Left forelimb (tissue), 1 donor: ENCODE results near the gene POLN.

ENCODE experiments used
- DNase-seq: peaks from one replicate; pipeline ENCODE4 v3.0.0-alpha.2; 2018; ENCODE audit warnings: low spot score

POLN gene

DNA sequence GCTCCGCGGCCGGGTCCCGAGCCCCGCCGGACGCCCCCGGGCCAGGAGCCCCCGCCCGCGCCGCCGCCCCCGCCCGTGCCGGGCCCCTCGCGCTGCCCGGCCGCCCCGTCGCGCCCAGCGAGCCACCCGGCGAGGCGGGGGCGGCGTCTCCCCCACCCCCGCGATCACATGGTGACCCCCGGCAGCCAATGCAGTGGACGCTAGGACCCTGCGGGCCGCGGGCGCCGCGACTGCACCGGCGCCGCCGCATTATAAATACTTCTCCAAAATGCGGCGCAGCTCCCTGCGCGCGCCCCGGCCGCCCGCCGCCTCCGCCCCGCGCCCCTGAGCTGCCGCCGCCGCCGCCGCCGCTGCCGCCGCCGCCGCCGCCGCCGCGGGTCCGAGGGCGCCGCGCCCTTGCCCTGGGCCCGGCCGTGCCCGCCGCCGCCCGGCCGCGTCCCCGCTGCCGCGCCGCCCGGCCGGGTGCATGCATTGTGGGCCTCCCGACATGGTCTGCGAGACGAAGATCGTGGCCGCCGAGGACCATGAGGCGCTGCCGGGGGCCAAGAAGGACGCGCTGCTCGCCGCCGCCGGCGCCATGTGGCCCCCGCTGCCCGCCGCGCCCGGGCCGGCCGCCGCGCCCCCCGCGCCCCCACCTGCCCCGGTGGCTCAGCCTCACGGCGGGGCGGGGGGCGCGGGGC lies 182.7 kb downstream of the POLN start, which contains the start of gene NAT8L:
TSS of gene NAT8L (plus strand) at position 282 of the 680 bp plus-strand sequence. CDS start at position 467, 185 bp downstream.
- no peak for DNase-seq

DNA sequence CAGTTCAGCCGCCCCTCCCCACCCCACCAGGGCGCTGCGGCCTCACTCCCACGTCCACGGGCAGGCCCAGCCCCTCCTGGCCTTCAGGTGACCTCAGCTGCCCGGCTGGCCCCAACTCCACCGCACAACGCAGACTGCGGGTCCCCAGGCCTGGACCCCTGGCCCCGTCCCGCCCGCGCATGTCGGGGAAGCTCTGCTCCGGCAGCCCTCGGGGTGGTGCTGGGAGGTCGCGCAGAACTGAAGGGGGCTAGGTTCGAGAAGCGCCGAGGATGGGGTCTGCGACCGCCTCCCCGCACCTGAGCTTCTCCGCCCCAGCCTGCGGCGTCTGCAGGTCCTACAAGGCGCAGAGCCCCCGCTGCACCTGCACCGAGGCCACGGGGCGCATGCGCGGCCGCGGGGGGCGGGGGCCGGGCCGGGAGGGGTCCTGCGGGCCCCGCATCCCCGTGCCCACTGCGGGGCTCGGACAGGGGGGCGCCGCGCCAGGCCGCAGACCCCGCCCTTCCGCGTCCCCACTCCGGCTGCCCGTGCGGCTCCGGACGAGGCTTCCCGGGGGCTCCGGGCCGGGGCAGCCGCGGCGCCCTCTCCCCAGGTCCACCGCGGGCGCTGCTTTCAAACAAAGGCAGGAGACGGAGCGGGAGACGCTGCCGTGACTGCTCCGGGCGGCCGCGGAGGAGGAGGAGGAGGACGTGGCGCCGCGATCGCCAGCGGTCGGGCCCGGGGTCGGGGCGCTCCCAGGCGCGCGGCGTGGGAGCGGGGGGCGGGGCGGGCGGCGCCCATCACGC lies 183.5 kb downstream of the POLN start:
- DNase-seq: no peak

DNA sequence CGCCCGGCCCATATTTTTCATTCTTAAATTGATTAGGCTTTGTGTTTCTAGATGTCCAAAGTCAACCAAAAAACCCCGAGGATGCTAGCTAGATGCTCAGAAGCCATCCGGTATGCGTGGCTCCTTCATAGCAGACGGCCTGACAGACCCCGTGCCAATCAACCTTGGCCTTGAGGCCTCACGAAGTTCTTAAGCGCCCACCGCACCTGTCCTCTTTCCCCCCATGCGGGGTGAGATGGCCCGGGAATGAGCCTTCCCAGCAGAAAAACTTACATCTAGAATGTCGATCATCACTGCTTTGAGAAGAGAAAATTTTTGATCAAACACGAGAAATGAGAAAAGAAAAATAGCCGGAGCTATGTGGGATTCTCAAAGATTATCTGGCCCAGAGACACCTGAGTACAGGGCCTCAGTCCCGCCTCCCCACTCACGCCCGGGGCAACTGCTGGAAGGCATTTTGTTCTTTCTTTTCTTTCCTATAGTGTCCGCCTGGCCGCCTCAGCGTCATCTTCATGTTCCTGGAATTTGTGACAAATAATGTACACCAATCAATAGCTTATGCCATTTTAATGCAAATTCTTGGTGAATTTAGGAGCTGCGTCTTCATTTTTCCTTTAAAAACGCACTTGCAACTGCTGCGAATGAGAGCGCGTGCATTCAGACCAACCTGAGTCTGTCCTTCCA lies 184.4 kb downstream of the POLN start:
- no peak for DNase-seq

DNA sequence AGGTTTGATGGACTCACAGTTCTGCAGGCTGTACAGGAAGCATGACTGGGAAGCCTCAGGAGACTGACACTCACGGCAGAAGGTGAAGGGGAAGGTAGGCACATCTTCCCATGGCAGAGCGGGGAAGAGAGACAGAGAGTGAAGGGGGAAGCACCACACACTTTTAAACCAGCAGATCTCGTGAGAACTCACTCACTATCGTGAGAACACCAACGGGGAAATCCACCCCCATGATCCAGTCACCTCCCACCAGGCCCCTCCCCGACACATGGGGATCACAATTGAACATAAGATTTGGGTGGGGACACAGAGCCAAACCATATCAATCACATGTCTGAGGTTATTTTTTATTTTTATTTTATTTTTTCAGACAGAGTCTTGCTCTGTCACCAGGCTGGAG lies 187.7 kb downstream of the POLN start:
- DNase-seq: peak; percentile 28

DNA sequence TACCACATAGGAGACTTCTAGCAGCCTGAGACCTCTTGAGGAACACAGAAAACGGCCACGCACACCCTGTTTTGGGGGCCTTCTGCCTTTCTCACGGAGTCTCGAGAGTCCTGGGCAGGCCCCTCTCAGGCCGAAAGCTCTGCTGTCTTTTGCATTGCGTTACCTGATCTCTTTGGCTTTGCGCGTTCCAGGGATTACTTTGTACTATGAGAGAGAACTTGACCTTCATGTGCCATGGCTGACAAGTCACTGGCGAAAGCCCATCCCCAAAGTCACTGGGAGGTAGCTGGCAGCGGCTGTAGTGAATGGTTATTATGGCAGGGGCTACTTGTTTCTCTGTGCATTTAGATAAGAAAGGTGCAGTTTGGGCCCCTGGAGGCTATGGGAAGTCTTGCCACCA lies 190.8 kb downstream of the POLN start:
- DNase-seq: peak; percentile 20

DNA sequence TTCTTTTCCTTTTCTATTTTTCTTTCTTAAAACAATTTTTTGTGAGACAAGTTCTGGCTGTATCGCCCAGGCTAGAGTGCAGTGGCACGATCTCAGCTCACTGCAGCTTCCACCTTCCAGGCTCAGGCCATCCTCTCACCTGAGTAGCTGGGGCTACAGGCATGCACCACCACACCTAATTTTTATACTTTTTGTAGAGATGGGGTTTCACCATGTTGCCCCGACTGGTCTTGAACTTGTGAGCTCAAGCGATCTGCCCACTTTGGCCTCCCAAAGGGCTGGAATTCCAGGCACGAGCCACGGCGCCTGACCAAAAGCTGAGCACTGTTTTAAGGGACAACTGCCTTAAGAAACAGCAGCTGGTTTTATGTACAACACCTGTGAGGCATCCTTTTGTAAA lies 192.1 kb downstream of the POLN start:
- peak; percentile 45 for DNase-seq

DNA sequence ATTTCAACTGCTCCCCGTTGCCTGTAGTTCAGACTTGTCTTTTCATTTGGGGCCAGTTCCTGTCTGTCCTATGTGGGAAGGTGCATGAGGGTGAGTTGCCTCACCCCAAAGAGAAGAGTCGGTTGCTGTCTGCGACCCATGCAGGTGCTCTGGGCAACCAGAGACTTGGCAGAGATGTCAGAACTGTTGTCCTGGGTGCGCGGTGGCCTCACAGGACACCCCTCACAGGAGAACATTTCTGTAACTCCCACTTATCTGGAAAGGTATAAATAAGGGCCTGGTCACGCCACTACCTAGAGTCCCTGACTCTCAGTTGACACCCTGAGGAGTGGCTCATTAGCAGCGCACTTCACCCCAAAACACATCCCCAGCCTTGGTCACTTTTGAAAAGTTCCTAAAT lies 192.5 kb downstream of the POLN start:
- no peak for DNase-seq

DNA sequence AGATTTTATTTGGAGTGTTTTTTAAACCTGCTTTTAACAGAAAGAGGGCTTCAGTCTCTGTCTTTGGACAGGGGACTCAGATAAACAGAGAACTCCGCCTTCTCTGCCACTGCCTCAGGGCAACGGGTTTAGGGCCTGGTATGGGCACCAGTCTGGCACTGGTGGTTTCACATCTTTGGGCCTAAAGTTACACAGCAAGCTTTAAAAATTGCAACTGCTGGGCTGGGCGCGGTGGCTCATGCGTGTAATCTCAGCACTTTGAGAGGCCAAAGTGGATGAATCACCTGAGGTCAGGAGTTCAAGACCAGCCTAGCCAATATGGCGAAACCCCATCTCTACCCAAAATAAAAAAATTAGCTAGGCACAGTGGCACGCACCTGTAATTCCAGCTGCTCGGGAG lies 193.1 kb downstream of the POLN start:
- DNase-seq: no peak

DNA sequence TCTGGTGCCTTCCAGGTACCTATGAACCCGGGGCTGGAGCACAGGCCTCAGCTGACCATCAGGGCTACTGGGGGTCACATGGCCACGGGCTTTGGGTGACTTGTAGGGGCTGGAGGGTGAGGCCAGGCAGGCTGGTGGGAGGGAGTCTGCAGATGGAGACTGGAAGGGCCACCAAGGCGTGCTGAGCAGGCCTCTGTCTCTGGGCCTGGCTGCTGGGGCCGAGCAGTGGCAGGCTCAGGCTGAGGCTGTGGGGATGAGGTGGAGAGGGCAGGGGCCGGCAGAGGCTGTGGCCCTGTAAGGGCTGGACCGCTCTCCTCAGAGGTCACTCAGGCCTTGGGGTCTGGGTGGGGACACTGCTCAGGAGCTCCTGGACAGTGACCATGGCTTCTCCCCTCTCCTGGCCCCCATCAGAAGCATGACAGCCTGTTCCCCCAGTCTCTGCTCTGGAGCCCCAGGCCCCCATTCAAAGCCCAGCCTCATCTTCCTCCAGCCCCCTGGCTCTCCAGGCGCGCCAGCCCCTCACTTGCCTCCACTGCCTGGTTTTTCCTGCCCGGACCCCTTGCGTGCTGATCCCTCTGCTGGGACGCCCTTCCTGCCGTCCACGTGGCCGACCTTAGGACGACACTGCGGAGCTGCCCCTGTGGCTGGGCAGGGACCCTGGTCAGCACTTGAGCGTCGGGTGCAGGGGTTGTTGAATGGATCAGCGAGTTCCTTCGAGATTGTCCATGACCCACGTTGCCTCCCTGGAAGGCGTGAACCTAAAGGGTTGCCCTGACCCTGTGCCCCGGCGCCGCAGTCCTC lies 193.9 kb downstream of the POLN start:
- DNase-seq: no peak

DNA sequence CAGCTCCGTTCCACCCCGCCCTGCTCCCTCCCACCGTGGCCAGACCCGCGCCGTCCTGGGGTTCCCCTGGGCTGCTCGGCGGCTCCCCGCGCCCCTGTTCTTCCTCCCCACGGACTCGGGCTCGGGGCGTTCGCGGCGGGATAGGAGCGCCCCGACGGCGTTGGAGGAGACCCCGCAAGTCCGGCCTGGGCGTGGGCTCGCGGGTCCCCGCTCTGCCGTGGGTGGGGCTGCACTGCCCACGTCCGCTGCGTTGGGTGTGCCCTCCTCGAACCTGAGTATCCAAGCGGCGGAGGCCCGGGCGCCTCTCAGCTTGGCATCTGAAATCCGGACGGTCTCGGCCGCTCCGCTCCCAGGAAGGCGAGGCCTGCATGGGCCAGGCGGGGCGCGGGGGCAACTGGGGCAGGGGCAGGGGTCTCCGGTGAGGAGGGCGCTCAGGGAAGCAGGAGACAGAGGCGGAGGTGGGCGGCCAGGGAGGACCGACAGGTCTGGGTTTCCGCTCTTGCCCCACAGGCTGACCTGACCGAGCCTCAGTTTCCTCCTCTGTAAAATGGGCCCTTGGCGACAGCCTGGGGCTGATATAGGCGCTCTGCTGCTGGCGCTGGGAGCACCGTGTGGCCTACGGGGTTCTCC lies 194.8 kb downstream of the POLN start:
- no peak for DNase-seq

DNA sequence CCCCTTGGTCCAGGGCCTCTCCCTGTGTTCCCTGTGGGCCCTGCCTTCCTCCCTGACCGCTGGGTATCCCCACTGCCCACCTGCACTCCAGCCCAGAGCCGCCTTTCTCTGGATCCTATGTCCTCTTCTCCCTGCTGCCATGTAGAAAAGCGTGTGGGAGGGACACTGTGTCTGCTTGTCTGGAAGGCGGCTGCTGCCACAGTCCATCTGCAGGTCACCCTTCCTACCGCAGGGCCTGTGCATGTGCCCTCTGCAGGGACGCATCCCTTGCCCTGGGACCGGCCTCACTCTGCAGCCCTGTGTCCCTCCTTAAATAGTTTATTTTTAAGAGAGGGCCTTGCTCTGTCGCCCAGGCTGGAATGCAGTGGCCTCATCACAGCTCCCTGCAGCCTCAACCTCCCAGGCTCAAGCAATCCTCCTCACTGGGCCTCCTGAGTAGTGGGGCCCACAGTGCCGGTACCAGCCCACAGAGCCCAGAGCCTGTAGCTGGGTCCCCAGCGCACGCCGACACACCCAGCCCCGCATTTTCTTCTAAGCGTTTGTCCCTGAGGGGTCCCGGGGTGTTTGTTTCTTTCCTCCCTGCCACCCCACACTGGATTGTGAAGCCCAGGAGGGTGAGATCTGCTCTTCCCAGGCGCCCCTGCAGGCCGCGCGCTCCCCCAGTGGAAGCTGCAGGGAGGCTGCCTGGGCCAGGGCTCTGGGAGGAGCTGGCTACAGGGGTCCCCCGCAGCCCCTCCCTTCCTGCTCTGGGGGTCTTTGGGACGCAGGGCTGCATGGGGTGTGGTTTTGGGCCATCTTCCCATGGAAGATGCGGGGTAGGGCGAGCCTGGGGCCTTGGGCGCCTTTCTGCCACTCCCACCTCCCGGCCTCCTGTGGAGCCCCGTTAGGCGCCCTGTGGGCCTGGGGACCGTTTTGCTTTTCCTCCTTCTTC lies 195.6 kb downstream of the POLN start:
- DNase-seq: no peak

DNA sequence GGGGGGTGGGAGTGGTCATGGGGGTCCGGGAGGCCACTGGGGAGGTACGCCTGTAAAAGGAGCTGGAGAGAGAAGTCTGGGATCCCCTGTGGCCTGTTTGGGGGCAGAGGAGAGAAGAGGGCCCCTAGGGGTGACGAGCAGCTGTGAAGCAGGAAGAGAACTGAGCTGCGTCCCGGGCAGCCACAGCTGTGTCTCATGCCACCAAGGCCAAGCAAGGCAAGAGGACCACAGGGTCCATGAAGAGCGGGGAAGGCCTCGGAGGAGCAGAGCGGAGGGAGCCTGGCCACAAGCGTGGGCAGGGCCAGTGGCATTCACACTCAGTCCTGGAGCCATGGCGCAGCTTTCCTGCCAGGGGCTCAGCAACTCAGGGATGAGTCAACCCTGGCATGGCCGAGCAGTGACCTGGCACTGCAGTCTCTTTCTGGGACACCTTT lies 196.4 kb downstream of the POLN start:
- no peak for DNase-seq

DNA sequence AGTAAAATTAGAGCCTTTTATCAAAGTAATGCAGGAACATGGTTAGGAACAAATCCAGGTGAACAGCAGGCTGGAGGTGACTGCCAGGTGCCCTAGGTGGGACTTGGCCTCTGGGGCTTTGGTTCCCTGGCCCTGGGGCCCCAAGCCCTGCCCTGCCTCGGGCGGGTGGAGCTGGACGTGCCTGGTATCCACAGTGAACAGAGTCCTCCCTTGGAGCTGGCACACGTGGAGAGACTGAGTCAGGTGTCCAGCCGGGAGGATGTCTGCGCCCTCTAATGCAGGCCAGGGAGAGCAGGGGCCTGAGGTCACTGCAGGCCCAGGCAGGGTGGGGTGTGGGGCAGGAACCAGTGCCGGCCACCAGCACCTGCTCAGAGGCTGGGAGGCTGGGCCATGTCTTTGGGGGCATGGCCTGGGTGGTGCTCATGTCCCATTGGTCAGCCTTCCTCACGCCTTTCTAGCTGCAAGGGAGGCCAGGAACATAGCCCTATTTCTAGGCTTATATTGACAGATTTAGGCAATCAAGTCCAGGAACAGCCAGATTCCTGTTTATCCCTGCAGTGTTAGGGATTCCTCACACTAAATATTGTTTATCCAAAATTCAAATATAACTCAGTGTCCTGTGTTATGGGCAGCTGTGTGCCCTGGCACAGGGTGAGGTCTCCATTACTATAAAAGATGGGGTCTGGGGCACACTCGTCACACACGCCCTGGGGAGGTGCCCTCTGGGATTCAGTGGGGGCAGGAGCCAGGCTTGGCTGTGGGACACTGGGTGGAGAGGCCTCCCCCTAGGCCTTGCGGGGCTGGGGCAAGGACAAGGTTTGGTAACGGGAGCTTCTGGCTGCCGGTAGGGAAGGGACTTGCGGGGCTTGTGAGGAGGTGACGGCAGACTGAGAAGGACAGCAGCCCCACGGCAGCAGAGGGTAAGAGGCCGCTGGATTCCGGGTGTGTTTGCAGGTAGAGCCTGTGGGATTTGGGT lies 197.1 kb downstream of the POLN start:
- DNase-seq: no peak

DNA sequence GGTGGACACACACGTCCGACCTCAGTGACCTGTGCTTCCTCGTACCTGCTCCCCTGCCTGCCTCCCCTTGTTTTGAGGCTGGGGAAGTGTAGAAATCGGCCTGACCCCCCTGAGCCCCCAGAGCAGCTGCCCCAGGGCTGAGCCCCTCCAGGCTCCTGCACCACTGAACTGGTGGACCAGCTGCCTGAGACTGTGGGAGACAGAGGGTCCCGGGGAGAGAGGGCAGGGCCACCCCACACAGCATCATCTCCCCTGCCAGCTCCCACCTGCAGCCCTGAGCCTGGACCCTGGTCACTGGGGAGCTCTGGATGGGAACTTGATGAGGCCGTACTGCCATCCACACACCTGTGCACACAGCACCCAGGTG lies 197.8 kb downstream of the POLN start:
- DNase-seq: no peak

DNA sequence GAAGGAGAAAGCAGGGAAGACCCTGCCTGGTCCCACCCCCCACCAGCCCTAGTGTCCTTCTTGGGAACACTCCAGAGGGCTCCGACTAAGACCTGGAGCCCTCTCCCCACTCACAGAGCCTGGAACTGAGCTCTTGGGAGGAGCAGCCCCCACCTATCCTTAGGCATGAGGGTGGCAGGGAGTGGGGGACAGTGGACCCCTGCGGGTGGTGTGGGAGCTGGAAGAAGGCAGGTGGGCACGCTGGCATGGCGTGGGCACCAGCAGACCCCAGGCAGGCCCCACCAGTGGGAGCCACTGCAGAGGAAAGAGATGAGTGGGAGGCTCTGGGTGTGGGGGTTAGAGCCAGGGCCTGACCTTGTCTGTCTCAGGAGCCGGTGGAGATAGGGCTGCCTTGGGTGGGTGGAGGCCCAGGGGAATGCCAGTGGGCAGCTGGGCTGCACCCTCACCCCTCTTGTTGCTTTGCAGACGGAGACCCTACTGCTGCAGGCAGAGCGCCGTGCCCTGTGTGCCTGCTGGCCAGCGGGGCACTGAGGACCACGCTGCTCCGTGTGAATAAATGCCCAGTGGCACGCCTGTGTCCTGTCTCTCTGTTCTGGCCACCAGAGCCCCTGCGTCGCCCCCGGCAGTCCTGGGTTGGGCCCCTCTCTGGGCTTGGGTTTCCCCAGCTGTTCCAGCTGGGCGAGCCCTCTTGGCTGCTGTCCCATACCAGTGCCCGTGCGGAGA lies 198.4 kb downstream of the POLN start:
- no peak for DNase-seq

DNA sequence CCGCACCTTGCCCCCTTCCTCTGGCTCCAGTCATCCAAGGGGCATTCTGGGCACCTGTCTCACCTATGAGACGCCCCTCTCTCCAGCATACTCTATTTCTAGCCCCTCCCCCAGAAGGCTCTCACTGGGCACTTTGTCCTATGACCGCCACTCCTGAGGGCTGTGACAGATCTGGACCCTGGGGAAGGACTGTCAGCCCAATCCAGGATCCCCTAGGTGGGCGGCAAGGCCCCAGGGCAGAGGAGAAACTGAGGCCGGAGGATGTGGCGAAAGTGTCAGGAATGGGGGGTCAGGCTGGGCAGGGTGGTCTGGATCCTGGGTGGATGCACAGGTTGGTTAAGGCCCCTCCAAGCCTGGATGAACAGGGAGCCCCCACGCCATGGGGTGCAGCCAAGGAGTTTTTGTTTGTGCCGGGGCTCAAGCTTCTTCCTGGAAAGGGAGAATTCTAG lies 198.9 kb downstream of the POLN start:
- no peak for DNase-seq

DNA sequence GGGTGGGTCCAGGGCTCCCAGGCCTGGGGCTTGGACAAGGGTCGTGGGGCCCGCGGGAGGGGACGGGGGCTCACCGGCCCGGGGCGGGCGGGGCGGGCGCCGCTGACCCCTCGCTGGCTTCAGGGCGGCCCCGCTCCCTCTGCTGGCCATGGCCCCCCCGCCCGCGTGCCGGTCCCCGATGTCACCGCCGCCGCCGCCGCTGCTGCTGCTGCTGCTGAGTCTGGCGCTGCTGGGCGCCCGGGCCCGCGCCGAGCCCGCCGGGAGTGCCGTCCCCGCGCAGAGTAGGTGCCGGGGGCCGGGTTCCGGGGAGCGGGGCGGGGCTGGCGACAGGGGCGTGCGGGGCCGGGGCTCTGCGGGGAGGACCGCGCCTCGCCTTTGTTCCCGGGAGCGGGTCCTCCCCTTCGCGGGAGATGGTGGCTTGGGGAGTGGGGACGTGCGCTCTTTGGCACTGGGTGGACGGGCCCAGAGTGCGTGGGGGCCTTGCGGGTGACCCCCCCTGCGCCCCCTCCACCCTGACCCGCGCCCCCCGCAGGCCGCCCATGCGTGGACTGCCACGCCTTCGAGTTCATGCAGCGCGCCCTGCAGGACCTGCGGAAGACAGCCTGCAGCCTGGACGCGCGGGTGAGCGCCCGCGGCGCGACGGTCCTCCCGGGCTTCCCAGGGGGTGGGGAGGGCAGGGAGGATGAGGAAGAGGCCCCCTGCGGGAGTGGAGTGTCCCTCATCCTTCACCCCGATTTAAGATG lies 199.5 kb downstream of the POLN start:
- no peak for DNase-seq
